ENCODE results near the gene CD226.

GRCh38 chr18:69897397-69898108, 50.1 kb downstream of the CD226 start:
- TF ChIP-seq RFX5 (IDR thresholded peaks at IDR 0.05; ENCODE audit: low read length) (no peak), RAD21 (IDR thresholded peaks at IDR 0.05; ENCODE audit: low read length) (no peak), NRF1 (IDR thresholded peaks at IDR 0.05; ENCODE audit: low read depth, low read length) (no peak), RCOR1 (IDR thresholded peaks at IDR 0.05; ENCODE audit: low read length) (no peak), POLR2AphosphoS5 (IDR thresholded peaks at IDR 0.05; ENCODE audit: low read depth, low read length) (no peak)
- TF ChIP-seq, protein P1, sequence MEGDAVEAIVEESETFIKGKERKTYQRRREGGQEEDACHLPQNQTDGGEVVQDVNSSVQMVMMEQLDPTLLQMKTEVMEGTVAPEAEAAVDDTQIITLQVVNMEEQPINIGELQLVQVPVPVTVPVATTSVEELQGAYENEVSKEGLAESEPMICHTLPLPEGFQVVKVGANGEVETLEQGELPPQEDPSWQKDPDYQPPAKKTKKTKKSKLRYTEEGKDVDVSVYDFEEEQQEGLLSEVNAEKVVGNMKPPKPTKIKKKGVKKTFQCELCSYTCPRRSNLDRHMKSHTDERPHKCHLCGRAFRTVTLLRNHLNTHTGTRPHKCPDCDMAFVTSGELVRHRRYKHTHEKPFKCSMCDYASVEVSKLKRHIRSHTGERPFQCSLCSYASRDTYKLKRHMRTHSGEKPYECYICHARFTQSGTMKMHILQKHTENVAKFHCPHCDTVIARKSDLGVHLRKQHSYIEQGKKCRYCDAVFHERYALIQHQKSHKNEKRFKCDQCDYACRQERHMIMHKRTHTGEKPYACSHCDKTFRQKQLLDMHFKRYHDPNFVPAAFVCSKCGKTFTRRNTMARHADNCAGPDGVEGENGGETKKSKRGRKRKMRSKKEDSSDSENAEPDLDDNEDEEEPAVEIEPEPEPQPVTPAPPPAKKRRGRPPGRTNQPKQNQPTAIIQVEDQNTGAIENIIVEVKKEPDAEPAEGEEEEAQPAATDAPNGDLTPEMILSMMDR (IDR thresholded peaks at IDR 0.05), result no peak
- TF ChIP-seq, protein P2, sequence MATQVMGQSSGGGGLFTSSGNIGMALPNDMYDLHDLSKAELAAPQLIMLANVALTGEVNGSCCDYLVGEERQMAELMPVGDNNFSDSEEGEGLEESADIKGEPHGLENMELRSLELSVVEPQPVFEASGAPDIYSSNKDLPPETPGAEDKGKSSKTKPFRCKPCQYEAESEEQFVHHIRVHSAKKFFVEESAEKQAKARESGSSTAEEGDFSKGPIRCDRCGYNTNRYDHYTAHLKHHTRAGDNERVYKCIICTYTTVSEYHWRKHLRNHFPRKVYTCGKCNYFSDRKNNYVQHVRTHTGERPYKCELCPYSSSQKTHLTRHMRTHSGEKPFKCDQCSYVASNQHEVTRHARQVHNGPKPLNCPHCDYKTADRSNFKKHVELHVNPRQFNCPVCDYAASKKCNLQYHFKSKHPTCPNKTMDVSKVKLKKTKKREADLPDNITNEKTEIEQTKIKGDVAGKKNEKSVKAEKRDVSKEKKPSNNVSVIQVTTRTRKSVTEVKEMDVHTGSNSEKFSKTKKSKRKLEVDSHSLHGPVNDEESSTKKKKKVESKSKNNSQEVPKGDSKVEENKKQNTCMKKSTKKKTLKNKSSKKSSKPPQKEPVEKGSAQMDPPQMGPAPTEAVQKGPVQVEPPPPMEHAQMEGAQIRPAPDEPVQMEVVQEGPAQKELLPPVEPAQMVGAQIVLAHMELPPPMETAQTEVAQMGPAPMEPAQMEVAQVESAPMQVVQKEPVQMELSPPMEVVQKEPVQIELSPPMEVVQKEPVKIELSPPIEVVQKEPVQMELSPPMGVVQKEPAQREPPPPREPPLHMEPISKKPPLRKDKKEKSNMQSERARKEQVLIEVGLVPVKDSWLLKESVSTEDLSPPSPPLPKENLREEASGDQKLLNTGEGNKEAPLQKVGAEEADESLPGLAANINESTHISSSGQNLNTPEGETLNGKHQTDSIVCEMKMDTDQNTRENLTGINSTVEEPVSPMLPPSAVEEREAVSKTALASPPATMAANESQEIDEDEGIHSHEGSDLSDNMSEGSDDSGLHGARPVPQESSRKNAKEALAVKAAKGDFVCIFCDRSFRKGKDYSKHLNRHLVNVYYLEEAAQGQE (IDR thresholded peaks at IDR 0.05; ENCODE audit: low read depth, low read length), result no peak
- TF ChIP-seq, protein P3, sequence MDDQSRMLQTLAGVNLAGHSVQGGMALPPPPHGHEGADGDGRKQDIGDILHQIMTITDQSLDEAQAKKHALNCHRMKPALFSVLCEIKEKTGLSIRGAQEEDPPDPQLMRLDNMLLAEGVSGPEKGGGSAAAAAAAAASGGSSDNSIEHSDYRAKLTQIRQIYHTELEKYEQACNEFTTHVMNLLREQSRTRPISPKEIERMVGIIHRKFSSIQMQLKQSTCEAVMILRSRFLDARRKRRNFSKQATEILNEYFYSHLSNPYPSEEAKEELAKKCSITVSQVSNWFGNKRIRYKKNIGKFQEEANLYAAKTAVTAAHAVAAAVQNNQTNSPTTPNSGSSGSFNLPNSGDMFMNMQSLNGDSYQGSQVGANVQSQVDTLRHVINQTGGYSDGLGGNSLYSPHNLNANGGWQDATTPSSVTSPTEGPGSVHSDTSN (IDR thresholded peaks at IDR 0.05), result no peak
